Activated CD8-positive, alpha-beta memory T cell treated with anti-CD3 and anti-CD28 coated beads for 24 hours (primary cell): Measurements from ENCODE around the gene OR5K2.

Experiments
- DNase-seq: peaks from one replicate; pipeline ENCODE4 v3.0.0-alpha.2; 2020

OR5K2 gene

DNA sequence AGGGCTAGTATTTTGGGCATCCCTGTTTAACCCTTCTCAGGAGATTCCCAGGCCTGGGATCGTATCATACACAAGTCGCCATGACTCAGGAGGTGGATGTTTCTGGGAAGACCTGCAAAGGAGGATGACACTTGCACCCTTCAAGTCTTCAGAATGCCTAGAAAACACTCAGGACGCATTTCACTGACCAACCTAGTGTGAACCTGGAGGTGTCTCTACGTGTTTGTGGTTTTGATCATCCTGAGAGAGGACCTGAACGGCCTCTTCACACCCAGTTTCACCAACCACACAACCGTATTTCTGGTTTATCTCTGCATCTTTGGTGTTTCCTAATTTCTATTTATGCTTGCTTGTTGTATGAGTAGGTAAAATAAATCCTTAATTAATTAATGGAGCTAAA is 28.0 kb downstream of the OR5K2 start:
- no peak for DNase-seq

DNA sequence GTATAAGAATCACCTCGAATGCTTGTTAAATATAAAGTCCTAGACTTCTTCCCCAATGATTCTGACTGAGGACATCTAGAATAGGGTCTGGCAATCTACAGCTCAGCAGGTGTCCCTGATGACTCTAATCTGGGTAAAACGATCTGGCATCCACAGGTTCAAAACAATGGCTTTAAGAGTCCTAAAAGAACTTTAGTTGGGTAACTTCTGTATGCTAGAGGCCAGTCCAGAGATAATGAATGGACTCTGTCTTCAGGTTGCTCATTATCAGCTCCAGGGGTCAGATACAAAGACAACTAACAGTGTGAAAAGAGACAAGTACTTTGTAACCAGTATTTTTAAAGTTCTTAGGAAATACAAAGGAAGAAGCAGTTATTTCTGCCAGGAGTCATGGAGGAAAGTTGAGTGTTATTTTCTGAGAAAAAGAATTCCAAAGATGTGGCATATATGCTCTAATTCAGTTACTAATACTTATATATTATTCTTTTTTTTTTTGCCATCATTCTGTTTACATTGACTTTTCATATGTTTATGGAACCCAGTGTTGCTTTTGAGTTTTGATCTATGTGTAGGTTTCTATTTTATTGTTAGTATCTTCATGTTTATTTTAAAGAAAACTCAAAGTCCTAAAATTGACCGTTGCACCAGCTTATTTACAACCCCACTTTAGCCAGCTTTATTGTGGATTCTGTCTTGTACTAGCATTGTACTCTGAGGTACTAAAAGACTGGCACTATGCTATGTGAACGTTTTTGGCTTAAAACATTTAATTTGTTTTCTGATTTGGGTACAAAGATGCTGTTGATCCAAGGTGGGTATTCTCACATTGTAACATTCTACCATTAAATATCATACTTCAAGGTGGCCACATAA is 31.2 kb downstream of the OR5K2 start:
- DNase-seq = no peak

DNA sequence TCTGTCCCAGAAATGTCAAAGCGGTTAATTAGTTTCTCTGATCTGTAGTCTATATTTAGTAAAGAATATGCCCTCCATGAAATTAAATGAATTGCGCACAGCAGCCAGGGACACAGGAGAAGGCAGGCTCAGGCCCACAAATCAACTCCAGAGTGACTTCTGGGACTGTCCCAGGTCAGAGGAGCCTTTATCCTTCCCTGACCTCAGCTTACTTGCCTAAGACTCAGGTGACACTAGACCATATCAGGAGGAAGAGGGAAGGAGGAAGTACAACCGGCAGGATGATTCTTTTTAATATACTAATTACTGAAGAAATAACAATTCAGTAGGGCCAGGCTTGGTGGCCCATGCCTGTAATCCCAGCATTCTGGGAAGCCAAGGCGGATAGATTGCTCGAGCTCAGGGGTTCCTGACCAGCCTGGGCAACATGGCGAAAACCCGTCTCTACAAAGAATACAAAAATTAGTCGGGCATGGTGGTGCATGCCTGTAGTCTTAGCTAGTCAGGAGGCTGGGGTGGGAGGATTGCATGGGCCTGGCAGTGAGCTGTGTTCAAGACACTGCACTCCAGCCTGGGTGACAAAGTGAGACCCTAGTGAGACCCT is 32.5 kb downstream of the OR5K2 start:
- no peak for DNase-seq

DNA sequence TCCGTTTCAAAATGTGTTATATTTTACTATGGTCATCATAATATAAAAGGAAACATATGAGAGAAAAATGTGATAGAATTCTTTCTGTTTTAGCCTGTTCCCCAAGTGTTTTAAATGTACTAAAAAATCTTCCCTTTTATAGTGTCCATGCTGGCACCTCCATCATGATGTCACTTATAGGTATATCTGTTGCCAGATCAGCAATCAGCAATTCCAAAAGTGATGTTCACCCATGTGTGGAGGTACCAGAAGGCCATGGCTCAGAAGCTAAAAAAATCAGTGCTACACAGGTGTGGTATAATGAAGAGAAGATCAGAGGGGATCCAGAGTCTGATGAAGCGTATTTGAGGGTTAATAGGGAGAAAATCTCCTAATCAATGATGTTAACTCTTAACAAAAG is 33.2 kb downstream of the OR5K2 start:
- no peak for DNase-seq

DNA sequence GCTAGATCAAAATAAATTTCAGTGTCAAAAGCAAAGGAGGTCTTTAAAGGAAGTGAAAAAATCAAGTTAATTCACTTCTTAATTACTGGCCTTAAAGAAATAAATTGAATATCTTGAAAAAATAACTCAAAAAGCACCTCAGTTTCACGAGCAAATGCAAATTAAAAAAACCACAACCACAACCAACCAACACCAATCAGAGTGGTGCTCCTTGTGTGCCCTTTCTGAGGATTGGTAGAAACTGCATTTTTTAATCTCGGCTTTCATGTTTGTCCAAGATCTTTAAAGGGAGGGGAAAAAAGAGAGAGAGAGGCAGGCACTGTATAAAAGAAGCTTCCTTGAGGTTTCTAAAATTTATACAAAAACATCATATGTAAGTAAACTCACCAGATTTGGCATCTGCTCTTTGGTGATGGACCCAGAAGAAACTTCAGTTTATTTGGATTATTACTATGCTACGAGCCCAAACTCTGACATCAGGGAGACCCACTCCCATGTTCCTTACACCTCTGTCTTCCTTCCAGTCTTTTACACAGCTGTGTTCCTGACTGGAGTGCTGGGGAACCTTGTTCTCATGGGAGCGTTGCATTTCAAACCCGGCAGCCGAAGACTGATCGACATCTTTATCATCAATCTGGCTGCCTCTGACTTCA is 34.3 kb downstream of the OR5K2 start, which contains the start of gene GPR15:
Gene GPR15, plus strand, starts transcription at position 357 of the 653 bp plus-strand sequence. Its CDS starts 56 bp downstream, at position 413.
- no peak for DNase-seq

DNA sequence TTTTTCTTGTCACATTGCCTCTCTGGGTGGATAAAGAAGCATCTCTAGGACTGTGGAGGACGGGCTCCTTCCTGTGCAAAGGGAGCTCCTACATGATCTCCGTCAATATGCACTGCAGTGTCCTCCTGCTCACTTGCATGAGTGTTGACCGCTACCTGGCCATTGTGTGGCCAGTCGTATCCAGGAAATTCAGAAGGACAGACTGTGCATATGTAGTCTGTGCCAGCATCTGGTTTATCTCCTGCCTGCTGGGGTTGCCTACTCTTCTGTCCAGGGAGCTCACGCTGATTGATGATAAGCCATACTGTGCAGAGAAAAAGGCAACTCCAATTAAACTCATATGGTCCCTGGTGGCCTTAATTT is 34.8 kb downstream of the OR5K2 start:
- no peak for DNase-seq

DNA sequence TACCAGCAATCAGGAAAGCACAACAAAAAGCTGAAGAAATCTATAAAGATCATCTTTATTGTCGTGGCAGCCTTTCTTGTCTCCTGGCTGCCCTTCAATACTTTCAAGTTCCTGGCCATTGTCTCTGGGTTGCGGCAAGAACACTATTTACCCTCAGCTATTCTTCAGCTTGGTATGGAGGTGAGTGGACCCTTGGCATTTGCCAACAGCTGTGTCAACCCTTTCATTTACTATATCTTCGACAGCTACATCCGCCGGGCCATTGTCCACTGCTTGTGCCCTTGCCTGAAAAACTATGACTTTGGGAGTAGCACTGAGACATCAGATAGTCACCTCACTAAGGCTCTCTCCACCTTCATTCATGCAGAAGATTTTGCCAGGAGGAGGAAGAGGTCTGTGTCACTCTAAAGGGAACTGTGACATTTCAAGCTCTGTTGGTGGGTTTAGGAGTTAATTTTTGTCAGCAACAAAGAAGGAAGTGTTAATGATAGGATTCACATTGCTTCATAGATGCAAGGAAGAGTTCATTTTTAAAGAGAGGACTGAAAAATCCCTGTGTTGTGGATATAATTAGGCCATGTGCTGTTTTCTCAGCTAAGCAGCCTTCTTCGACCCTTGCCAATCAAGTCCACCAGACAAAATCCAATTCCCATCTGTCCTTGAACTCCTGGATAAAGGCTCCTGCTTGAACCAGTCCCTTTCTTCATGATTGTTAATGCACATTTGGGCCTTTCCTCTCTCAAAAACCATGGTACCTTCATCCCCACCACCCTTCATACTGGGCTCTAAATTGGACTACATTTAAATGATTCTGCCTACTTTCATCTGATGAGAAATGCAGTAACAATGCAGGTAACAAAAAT is 35.5 kb downstream of the OR5K2 start:
- no peak for DNase-seq

DNA sequence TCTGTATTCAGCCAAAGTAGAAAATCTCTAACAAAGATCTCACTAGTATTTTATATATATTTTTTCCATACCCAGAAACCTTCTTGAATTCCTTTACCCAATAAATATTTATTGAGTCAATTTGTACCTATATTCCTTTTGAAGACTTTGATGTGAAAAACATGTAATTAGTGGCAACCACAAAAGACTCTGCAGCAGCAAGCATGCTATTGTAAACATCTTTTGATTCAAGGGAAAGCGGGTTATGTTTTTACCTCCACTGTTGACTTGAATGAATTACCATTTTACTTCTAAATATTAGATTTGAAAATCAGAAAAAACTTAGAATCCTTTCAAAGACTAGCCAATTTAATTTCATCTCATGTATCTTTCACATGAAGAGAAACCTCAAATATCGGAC is 36.7 kb downstream of the OR5K2 start:
- DNase-seq = no peak

DNA sequence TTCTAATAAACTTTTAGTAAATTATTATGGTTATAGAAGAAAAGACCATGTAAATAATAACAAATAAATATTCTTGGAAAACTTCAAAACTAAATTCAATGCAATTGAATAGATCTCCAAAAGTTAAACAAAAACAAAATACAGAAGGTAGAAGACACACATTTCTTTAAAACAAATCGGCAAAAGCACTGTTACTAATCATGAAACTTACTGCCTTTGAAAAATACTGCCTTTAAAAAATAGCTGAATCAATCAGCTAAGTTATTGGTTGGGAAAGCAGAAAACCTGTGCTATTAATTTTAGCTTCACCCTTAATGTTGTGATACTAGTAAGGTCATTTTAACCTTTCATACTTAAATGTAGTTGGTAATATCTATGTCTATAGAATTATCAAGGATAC is 37.3 kb downstream of the OR5K2 start:
- DNase-seq = no peak

DNA sequence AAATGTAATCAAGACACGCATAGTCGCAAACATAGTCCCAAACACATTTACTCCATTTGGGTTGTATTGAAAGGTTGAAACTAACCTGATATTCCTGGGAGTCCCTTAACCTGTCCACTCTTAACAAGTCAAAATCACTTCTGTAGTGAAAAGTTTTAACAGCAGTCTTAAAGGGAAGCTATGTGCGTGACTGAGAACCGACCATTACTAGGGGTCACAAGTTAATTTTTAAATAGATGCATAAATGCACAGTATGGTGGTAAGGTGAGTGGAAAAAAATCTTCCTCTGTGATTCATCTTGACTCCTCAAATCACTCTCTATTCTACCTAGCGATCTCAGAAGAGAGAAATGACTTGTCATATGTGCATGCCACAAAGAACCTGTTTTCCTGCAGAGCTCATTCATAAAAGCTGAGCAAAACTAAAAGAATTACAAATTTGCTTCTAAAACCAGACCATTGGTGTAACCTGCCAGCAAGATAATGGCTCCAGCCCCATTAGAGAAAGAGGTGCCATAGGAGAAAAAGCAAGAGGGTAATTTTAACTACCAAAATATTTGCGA is 39.1 kb downstream of the OR5K2 start:
- DNase-seq = no peak

DNA sequence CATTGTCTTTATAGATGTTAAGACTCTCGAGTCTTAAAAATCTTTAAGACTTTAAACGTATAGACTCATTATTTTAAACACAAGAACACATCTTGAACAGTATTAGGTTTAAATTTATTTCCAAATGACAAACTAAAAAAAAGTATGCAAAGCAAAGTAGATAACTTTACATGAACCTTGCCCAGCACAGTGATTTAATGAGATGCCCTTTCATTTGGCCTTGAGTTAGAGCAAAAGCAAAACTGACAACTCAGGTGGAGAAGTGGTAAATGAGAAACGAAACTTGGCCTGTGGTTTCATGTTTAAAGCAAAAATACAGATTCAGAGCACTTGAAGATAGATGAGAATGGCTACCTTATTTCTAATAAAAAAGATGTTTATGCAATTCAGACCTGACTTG is 42.9 kb downstream of the OR5K2 start:
- DNase-seq = no peak

DNA sequence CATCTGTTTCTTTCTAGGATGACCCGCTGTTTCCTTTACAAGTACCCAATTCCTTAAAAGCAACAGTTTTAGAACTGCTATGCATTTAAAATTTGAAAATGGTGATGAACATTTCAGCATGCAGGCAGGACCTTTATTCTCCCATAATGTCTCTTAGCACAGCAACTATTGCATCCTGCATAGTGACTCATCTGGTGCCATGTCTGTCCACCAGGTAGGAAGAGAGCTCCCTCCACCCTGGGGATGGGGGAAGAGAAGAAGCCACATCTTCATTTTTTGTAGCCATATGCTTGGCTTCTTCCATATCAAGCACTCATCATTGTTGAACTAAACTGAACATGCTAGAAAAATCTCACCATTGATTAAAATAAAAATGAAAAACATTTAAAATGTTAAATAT is 44.2 kb downstream of the OR5K2 start:
- DNase-seq = no peak

DNA sequence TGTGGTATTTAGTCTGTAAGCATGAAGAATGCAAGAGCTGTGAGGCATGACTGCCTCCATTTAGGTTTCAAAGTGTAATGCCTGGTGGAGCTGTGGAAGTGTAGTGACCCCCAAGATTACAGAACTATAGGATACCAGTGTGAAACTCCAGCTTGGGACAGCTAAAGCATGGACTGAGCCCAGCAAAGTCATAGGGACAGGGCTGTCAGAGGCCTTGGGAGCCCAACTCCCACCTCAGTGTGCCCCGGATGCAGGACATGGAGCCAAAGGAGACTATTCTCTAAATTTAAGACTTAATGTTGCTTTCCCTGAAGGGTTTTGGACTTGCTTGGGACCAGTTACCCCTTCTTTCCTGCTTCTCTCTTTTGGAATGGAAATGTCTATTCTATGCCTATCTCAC is 45.1 kb downstream of the OR5K2 start:
- DNase-seq = no peak

DNA sequence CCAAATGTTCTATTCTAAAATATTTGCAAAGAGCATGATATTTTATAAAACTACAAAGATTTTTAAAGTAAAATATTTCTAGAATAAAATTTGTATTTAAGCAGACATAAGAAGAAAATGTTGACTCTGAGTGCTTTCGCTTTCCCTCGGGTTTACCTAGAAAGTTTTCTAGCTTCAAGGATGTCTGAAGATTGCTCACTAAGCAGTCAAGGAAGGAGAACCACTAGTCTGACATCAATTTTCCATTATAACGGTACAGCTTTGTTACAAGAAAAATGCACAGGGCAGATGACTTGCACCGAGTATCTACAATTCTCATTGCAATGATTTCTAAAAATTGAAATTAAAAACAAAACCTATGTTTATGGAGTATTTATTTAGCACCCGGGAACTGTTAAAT is 48.5 kb downstream of the OR5K2 start:
- DNase-seq = no peak
